ENCODE data around the gene SMG7.

SMG7 gene

DNA sequence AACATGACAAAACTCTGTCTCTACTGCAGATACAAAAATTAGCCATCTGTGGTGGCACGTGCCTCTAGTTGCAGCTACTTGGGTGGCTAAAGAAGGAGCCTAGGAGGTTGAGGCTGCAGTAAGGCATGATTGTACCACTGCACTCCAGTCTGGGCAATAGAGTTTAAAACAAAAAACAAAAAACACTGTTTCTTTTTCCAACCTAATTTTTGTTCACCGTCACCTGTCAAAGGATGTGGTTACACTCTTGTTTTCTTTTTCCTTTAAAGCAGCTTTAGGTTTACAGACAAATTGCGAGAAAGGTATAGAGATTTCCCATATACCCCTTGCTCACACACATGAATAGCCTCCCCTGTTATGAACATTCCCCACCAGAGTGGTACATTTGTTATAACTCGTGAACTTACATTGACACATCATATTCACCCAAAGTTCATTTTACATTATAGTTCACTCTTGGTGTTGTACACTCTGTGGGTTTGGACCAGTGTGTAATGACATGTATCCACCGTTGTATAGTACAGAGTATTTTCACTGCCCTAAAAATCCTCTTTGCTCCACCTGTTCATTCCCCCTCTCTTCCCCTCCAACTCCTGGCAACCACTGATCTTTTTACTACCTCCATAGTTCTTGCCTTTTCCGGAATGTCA lies 26.2 kb downstream of the SMG7 start:
- Histone ChIP-seq H3F3A (ENCODE audit: insufficient read depth, low read length) (no peaks in the 10 kb centered on the region), H3K27me3 (ENCODE audit: insufficient read depth, low read length) (no peaks in the 10 kb centered on the region), H3K9me2 (ENCODE audit: low read depth, low read length) (no peaks in the 10 kb centered on the region), H2AFZ (ENCODE audit: low read length) (no peak overlapping the region), H3K36me3 (ENCODE audit: insufficient read depth, low read length) (no peaks in the 10 kb centered on the region), H3K4me1 (ENCODE audit: insufficient read depth, low read length, severe bottlenecking) (peaks cover 4% of the 10 kb centered on the region), H3K4me2 (ENCODE audit: low read length) (no peak overlapping the region), H3K79me2 (ENCODE audit: insufficient read depth, low read length) (peaks cover 85% of the 10 kb centered on the region), H3K9ac (ENCODE audit: low read length) (no peak overlapping the region), H3K9me3 (ENCODE audit: low read length) (no peaks in the 10 kb centered on the region), H4K20me1 (ENCODE audit: insufficient read depth, low read length) (peaks cover 12% of the 10 kb centered on the region), H3K27ac (ENCODE audit: low read depth, low read length, poor library complexity, severe bottlenecking) (no peak overlapping the region), H3K4me3 (ENCODE audit: low read depth, low read length, poor library complexity, severe bottlenecking) (no peak overlapping the region)
- TF ChIP-seq EZH2 (IDR thresholded peaks at IDR 0.05; ENCODE audit: borderline replicate concordance, low read length): no peak
- TF ChIP-seq, protein P1, sequence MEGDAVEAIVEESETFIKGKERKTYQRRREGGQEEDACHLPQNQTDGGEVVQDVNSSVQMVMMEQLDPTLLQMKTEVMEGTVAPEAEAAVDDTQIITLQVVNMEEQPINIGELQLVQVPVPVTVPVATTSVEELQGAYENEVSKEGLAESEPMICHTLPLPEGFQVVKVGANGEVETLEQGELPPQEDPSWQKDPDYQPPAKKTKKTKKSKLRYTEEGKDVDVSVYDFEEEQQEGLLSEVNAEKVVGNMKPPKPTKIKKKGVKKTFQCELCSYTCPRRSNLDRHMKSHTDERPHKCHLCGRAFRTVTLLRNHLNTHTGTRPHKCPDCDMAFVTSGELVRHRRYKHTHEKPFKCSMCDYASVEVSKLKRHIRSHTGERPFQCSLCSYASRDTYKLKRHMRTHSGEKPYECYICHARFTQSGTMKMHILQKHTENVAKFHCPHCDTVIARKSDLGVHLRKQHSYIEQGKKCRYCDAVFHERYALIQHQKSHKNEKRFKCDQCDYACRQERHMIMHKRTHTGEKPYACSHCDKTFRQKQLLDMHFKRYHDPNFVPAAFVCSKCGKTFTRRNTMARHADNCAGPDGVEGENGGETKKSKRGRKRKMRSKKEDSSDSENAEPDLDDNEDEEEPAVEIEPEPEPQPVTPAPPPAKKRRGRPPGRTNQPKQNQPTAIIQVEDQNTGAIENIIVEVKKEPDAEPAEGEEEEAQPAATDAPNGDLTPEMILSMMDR (IDR thresholded peaks at IDR 0.05; ENCODE audit: low read length): no peak

DNA sequence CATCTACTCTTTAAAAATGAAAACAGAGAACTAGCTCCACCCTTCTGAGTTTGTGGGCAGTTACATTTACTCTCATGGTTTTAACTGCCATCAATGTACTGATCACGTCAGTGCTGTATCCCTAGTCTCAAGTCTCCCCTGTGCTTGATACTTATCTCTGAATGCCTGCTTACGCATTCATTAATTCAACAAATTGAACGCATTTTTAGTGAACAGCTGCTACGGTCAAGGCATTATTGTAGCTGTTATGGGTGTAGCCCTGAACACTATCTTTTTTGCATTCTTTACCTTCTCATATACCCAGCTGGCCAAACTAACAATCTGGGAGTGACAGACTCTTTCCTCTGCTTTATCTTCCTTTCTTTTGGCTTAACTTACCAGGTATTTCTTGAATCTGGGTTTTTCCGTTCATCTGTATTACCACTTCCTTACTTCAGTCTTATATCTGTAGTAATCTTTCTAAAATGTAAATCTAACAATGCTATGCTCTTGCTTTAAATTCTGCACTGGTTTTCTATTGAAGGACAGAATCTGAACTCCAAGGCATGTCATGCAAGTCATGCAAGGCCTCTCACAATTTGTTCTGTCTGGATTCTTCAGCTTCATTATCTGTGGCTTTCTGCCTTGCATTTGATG lies 33.3 kb downstream of the SMG7 start:
- H3K9ac ChIP-seq (ENCODE audit: low read length): no peak overlapping the region
- no peaks in the 10 kb centered on the region for H3K27me3 ChIP-seq (ENCODE audit: insufficient read depth, low read length)
- H3K9me2 ChIP-seq (ENCODE audit: low read depth, low read length): no peaks in the 10 kb centered on the region
- peaks cover 76% of the 10 kb centered on the region for H3K79me2 ChIP-seq (ENCODE audit: insufficient read depth, low read length)
- H3K27ac ChIP-seq (ENCODE audit: low read depth, low read length, poor library complexity, severe bottlenecking): no peak overlapping the region
- H3K4me1 ChIP-seq (ENCODE audit: insufficient read depth, low read length, severe bottlenecking): no peaks in the 10 kb centered on the region
- no peak overlapping the region for H3K4me2 ChIP-seq (ENCODE audit: low read length)
- H3F3A ChIP-seq (ENCODE audit: insufficient read depth, low read length): no peaks in the 10 kb centered on the region
- H3K36me3 ChIP-seq (ENCODE audit: insufficient read depth, low read length): peaks cover 4% of the 10 kb centered on the region; the same call in 1 of the 2 replicates
- H4K20me1 ChIP-seq (ENCODE audit: insufficient read depth, low read length): no peaks in the 10 kb centered on the region
- no peak overlapping the region for H3K4me3 ChIP-seq (ENCODE audit: low read depth, low read length, poor library complexity, severe bottlenecking)
- no peaks in the 10 kb centered on the region for H3K9me3 ChIP-seq (ENCODE audit: low read length)
- no peak for TF ChIP-seq EZH2 (IDR thresholded peaks at IDR 0.05; ENCODE audit: borderline replicate concordance, low read length)
- TF ChIP-seq, protein P1 (IDR thresholded peaks at IDR 0.05; ENCODE audit: low read length): no peak
- no peak overlapping the region for H2AFZ ChIP-seq (ENCODE audit: low read length)

DNA sequence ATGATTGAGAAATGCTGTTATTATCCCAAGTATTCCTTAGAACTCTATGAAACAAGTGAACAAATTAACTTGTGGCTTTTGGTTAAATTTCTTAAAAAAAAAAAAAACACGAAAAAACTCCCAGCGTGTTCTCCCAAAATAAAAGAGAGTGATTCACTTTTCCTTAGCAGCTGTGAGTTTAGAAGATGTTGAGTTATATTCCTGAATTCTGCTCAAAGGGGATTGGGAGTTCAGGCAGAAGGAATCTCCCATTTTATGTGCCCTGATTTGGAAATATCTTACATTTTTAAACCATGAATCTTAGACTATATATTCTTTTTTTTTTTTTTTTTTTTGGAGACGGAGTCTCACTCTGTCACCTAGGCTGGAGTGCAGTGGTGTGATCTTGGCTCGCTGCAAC lies 34.3 kb downstream of the SMG7 start:
- Histone ChIP-seq H3K4me3 (ENCODE audit: low read depth, low read length, poor library complexity, severe bottlenecking) (no peak overlapping the region), H3F3A (ENCODE audit: insufficient read depth, low read length) (no peaks in the 10 kb centered on the region), H3K9ac (ENCODE audit: low read length) (no peak overlapping the region), H4K20me1 (ENCODE audit: insufficient read depth, low read length) (no peaks in the 10 kb centered on the region), H3K9me3 (ENCODE audit: low read length) (no peaks in the 10 kb centered on the region), H3K4me2 (ENCODE audit: low read length) (no peak overlapping the region), H2AFZ (ENCODE audit: low read length) (no peak overlapping the region), H3K9me2 (ENCODE audit: low read depth, low read length) (no peaks in the 10 kb centered on the region), H3K36me3 (ENCODE audit: insufficient read depth, low read length) (peaks cover 4% of the 10 kb centered on the region; the same call in 1 of the 2 replicates), H3K4me1 (ENCODE audit: insufficient read depth, low read length, severe bottlenecking) (no peaks in the 10 kb centered on the region), H3K79me2 (ENCODE audit: insufficient read depth, low read length) (peaks cover 66% of the 10 kb centered on the region), H3K27me3 (ENCODE audit: insufficient read depth, low read length) (no peaks in the 10 kb centered on the region), H3K27ac (ENCODE audit: low read depth, low read length, poor library complexity, severe bottlenecking) (no peak overlapping the region)
- no peak for TF ChIP-seq EZH2 (IDR thresholded peaks at IDR 0.05; ENCODE audit: borderline replicate concordance, low read length)
- TF ChIP-seq, protein P1 (IDR thresholded peaks at IDR 0.05; ENCODE audit: low read length): no peak
